ENCODE data around the gene DCC. TPM values are rescaled to one million over a fixed set of nuclear protein-coding genes. Genes with fewer than 3 reads are reported as not detected.

The DCC gene
- total RNA-seq, 2 experiments from 2014 or later, result not detected

DNA sequence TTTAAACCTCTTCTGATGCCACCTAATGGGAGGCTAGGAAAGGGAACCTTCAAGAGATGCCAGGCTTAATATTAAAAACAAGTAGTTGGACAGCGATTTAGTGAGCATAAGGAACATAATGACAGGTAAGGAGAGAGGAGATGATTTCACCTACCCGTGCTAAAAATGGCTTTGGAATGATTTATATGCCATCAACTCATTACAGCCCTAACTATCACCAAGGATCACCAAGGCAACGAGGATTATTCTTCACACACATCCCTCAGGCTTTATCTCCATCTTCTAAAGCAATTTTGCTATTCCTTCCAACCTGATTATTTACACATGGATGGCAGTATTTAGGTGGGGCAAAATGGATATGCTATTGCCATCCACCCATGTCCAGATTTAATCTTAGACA is 237.8 kb downstream of the DCC start:
- TF ChIP-seq CTCF (IDR thresholded peaks at IDR 0.05), result no peak
- POLR2A ChIA-PET, result no interaction called here
- peaks cover 6% of the 10 kb centered on the region for H3K9me3 Mint-ChIP-seq

GRCh38 chr18:52582061-52582460 is 242.1 kb downstream of the DCC start:
- Mint-ChIP-seq H3K4me1 (ENCODE audit: low read depth) (no peaks in the 10 kb centered on the region), H3K4me3 (no peak overlapping the region), H3K9me3 (peaks cover 9% of the 10 kb centered on the region), H3K36me3 (ENCODE audit: low read depth) (no peaks in the 10 kb centered on the region), H3K27me3 (no peaks in the 10 kb centered on the region), H3K27ac (no peak overlapping the region)
- no peak overlapping the region for H3K4me3 ChIP-seq (ENCODE audit: low read length)
- ATAC-seq (ENCODE audit: poor library complexity) (no peak), DNase-seq (no peak)
- H3K36me3 ChIP-seq (ENCODE audit: insufficient read depth, low read length), result no peaks in the 10 kb centered on the region
- no peaks in the 10 kb centered on the region for H3K4me1 ChIP-seq (ENCODE audit: insufficient read depth, low read length)
- peaks cover 0 to 6% of the 10 kb centered on the region in 2 experiments for H3K9me3 ChIP-seq (ENCODE audit: control insufficient read depth in 1 of 2, insufficient read depth in 1 of 2, low read length in 2 of 2)
- H3K27ac ChIP-seq (ENCODE audit: low read depth in 1 of 2, low read length in 2 of 2), result no peak overlapping the region
- POLR2A ChIA-PET, result no interaction called here
- no peak for TF ChIP-seq CTCF (IDR thresholded peaks at IDR 0.05)
- intact Hi-C loops (cut with DNase I, micrococcal nuclease), result no loop called here
- H3K27me3 ChIP-seq (ENCODE audit: control insufficient read depth in 1 of 2, insufficient read depth in 2 of 2, low read length in 2 of 2), result no peaks in the 10 kb centered on the region
- CTCF ChIA-PET, result no interaction called here

More for the DNA sequence above, 237.8 kb downstream of the DCC start:
- Mint-ChIP-seq H3K27me3 (no peaks in the 10 kb centered on the region), H3K36me3 (ENCODE audit: low read depth) (no peaks in the 10 kb centered on the region), H3K27ac (no peak overlapping the region), H3K4me1 (ENCODE audit: low read depth) (no peaks in the 10 kb centered on the region), H3K4me3 (no peak overlapping the region)
- no peak overlapping the region for H3K4me3 ChIP-seq (ENCODE audit: low read length)
- CTCF ChIA-PET, result interaction anchor here (0.9 kb wide), 1 partner anchor 11 kb away, joined by 3 read pairs; no protein-coding TSS in a partner anchor
- intact Hi-C loops (cut with DNase I, micrococcal nuclease), result no loop called here
- ATAC-seq (ENCODE audit: poor library complexity) (no peak), DNase-seq (no peak)
- no peaks in the 10 kb centered on the region for H3K27me3 ChIP-seq (ENCODE audit: control insufficient read depth in 1 of 2, insufficient read depth in 2 of 2, low read length in 2 of 2)
- H3K4me1 ChIP-seq (ENCODE audit: insufficient read depth, low read length), result no peaks in the 10 kb centered on the region
- no peaks in the 10 kb centered on the region for H3K36me3 ChIP-seq (ENCODE audit: insufficient read depth, low read length)
- no peak overlapping the region for H3K27ac ChIP-seq (ENCODE audit: low read depth in 1 of 2, low read length in 2 of 2)
- H3K9me3 ChIP-seq (ENCODE audit: control insufficient read depth in 1 of 2, insufficient read depth in 1 of 2, low read length in 2 of 2), result peaks cover 0 to 6% of the 10 kb centered on the region in 2 experiments

DNA sequence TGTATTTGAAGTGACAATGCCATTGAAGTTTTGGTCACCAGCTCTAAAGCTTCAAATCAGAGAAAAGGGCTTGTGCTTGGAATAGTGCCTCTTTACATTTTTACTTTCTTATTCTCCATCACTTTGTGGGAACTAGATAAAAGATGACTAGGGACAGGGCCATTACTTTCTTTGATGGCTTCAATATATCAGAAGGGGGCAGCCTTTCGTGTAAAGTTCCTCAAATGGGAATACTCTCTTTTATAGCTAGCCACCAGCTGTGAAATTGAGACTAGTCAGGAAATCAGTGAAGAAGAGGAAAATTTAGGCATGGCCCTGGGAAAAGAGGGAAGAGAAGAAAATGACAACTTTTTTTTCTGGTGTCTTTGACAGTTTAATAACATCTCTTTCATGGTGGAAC is 242.5 kb downstream of the DCC start:
- intact Hi-C loops (cut with DNase I, micrococcal nuclease), result no loop called here

More for the DNA sequence above, 242.5 kb downstream of the DCC start:
- H3K4me1 ChIP-seq (ENCODE audit: insufficient read depth, low read length), result no peaks in the 10 kb centered on the region
- ATAC-seq (ENCODE audit: poor library complexity) (no peak), DNase-seq (no peak)
- POLR2A ChIA-PET, result no interaction called here
- H3K27me3 Mint-ChIP-seq, result no peaks in the 10 kb centered on the region
- no peak overlapping the region for H3K27ac ChIP-seq (ENCODE audit: low read depth in 1 of 2, low read length in 2 of 2)
- no peaks in the 10 kb centered on the region for H3K27me3 ChIP-seq (ENCODE audit: control insufficient read depth in 1 of 2, insufficient read depth in 2 of 2, low read length in 2 of 2)
- no peaks in the 10 kb centered on the region for H3K4me1 Mint-ChIP-seq (ENCODE audit: low read depth)
- peaks cover 11% of the 10 kb centered on the region for H3K9me3 Mint-ChIP-seq
- H3K36me3 ChIP-seq (ENCODE audit: insufficient read depth, low read length), result no peaks in the 10 kb centered on the region
- no peak for TF ChIP-seq CTCF (IDR thresholded peaks at IDR 0.05)
- H3K27ac Mint-ChIP-seq, result no peak overlapping the region
- CTCF ChIA-PET, result no interaction called here
- H3K9me3 ChIP-seq (ENCODE audit: control insufficient read depth in 1 of 2, insufficient read depth in 1 of 2, low read length in 2 of 2), result peaks cover 0 to 6% of the 10 kb centered on the region in 2 experiments
- no peak overlapping the region for H3K4me3 ChIP-seq (ENCODE audit: low read length)
- H3K4me3 Mint-ChIP-seq, result no peak overlapping the region
- H3K36me3 Mint-ChIP-seq (ENCODE audit: low read depth), result no peaks in the 10 kb centered on the region
